A549 treated with AZD9567 at 1 μM for 4 hours (cell line): ENCODE data around the gene CFAP100. TPM values are rescaled to one million over a fixed set of nuclear protein-coding genes. Genes with fewer than 3 reads are reported as not detected.

Source experiments
- total RNA-seq: library from RNA; stranded (reverse); fragments of 200-300 nt; extraction: Qiagen RNA extraction; gene quantifications from 5 replicates; pipeline ENCODE4 v1.2.3, GENCODE V29; 2022; ENCODE audit not compliant: insufficient read depth

The CFAP100 gene
- total RNA-seq = not detected in 5 replicates

DNA sequence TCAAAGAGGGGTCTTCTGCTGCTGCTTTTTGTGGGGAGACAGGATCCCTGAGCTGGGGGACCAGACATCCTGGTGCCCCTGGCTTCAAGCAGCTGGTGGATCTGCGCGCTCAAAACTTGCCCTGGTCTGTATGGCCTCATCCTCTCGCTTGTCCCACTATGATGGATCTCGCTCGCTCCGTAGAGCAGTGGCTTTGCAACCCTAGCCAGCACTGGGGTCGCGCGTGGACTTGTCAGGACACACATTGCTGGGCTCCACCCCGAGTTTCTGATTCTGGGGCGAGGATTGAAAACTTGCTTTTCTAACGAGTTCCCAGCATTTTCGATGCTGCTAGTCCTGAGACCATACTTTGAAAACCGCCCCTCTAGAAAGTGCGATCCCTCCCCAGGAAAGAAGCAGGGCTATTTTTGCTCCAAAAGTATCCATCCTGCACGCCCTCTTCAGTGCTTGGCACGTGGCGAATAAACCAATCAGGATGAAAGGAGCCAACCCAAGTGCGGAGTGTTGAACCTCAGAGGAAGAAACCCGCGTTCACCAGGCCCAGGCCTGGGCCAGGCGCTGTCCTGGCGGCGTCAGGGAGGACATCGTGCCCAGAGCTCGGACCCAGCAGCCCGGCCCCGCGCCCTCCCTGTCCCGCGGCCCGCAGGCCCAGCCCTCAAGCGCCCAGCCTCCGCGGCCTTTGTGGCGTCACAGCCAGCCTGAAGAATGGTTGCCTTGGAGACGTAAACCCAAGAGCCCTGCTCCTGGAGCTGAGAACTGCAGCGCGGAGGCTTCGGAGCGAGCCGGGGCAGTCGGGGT, at the start of gene CFAP100:
CFAP100 (plus strand) TSS at position 731 of the 798 bp plus-strand sequence. CDS start 1,092 bp downstream, outside the sequence.

DNA sequence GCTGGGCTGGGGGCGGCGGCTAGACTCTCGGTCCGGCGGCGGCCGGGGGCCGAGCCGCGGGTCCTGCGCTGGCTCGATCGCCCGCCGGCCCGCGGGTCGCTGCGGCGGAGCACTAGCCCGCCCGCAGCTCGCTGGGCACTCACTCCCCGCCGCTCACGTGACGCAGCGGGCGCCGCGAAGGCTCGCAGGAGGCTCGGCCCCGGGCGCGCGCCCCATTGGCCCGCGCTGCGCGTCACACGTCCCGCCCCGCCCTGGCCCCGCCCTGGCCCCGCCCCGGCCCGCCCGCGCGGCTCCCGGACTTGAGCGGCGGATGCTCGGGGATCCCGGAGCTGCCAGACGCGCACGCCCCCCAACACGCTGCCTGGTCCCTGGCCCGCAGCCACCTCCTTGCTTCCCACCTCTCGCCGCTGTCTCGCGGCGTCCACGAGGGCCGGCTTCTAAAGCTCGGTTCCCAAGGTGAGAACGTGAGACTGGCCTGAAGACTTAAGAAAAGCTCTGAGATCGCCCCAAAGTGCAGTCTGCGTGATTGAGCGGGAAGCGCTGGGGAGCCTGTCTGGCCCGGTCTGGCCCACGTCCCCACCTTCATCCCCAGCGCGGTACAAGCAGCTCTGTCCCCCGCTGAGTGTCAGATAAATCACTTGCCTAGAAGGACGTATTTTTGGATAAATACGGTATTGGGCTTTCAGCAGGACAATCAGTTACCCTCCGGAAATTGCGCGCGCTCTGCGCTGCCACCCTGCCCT, 37.2 kb upstream of the CFAP100 start, which contains the start of gene KLF15:
KLF15 (minus strand) TSS at position 114 of the 743 bp plus-strand sequence. CDS start 4,486 bp downstream, outside the sequence.

DNA sequence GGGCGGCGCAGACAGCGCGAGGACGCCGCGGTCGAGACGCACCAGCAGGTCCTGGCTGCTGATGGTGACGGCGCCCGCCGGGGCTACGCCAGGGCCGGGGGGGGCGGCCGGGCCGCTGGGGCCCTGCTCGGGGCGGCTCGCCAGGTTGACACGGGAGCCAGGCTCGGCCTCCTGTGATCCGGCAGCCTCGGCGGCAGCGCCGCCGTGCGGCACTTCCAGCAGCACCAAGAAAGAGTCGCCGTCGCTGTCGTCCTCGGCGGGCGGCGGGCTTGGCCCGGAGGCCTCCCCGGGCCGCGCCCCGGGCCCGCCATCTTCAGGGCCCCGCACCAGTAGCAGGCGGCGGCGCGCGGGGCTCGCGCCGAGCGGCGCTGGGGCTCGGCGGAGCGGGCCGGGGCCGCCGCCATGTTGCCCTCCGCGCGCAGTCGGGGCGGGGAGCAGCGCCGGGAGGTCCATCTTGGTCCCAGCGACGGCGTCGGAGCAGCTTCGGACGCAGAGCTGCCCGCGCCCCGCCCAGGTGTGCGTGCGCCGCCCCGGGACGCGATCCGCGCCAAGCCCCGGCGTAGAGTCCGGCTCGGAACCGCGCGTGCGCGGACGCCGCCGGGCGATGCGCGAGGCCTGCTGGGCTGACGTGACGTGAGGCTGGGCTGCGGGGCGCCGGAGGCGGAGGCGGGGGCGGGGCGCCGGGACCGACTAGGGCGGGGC, 80.9 kb downstream of the CFAP100 start, which contains the start of gene ZXDC:
ZXDC (minus strand) TSS at position 479 of the 702 bp plus-strand sequence; CDS start at position 453, 26 bp downstream.

Other genes starting within 250 kb of the CFAP100 start
- 0.14 to 0.40 TPM (median 0.22 TPM) in 4 of 5 replicates, not detected in the other for gene ALDH1L1, start 214.3 kb upstream of the CFAP100 start, total RNA-seq
- gene KLF15, start 37.5 kb upstream of the CFAP100 start, total RNA-seq = 0.31 to 0.61 TPM (median 0.35 TPM) in 4 of 5 replicates, not detected in the other
- 7.7 to 10.9 TPM (median 9.7 TPM) in 5 replicates for gene ZXDC, start 81.0 kb downstream of the CFAP100 start, total RNA-seq
- gene UROC1, start 122.9 kb downstream of the CFAP100 start, total RNA-seq = not detected in 5 replicates
- gene CHST13, start 129.2 kb downstream of the CFAP100 start, total RNA-seq = 0.77 to 1.1 TPM (median 0.86 TPM) in 4 of 5 replicates, not detected in the other
- not detected in 5 replicates for gene C3orf22, start 164.0 kb downstream of the CFAP100 start, total RNA-seq